SU-DHL-6 (cell line): ENCODE measurements around the gene OASL.

Experiments used
- H2AFZ ChIP-seq: fragments of 200-600 bp; sonication (generic); 2 replicates; pipeline ENCODE4 v1.6.1; 2014; ENCODE audit warnings: low read depth, mild to moderate bottlenecking, moderate library complexity, mixed read lengths, antibody characterized with exemption, low read length; ENCODE audit not compliant: severe bottlenecking
- H3F3A ChIP-seq: fragments of 200-600 bp; shearing (Covaris generic); 2 replicates; pipeline ENCODE4 v1.6.0; 2016; ENCODE audit warnings: antibody characterized with exemption, mild to moderate bottlenecking; ENCODE audit not compliant: insufficient read depth
- H3K27ac ChIP-seq: fragments of 200-600 bp; sonication (generic); 2 replicates; pipeline ENCODE4 v1.5.1; 2016; ENCODE audit warnings: low read depth, mild to moderate bottlenecking, low read length, moderate library complexity, mixed read lengths
- H3K27me3 ChIP-seq: fragments of 200-600 bp; sonication (generic), shearing (Covaris generic); 2 replicates; pipeline ENCODE4 v1.6.0; 2014; ENCODE audit warnings: mild to moderate bottlenecking, low read length
- H3K36me3 ChIP-seq: fragments of 200-600 bp; sonication (generic); 2 replicates; pipeline ENCODE4 v1.6.1; 2014; ENCODE audit warnings: mild to moderate bottlenecking, low read length, mixed read lengths
- H3K4me2 ChIP-seq: fragments of 300-600, 200-600 bp; shearing (Covaris generic), sonication (generic); 2 replicates; pipeline ENCODE4 v1.6.0; 2014; ENCODE audit warnings: low read length, low read depth, mild to moderate bottlenecking; ENCODE audit not compliant: poor library complexity, severe bottlenecking
- H3K4me3 ChIP-seq: fragments of 200-600 bp; sonication (generic); 2 replicates; pipeline ENCODE4 v1.5.1; 2014; ENCODE audit warnings: antibody characterized with exemption, low read length, mild to moderate bottlenecking, mixed read lengths; ENCODE audit not compliant: insufficient read depth, poor library complexity, severe bottlenecking
- H3K79me2 ChIP-seq: fragments of 200-600 bp; sonication (generic); 2 replicates; pipeline ENCODE4 v1.6.1; 2014; ENCODE audit warnings: mild to moderate bottlenecking, low read length, moderate library complexity; ENCODE audit not compliant: insufficient read depth
- H3K9ac ChIP-seq: fragments of 200-600 bp; sonication (generic); 2 replicates; pipeline ENCODE4 v1.7.0; 2014; ENCODE audit warnings: mild to moderate bottlenecking, low read length
- H3K9me2 ChIP-seq: fragments of 200-600 bp; sonication (generic); replicated peaks from 2 replicates; pipeline ENCODE4 v1.6.1; 2014; ENCODE audit warnings: low read length; ENCODE audit not compliant: insufficient read depth
- H3K9me3 ChIP-seq: fragments of 200-600 bp; sonication (generic); 2 replicates; pipeline ENCODE4 v1.6.1; 2014; ENCODE audit warnings: low read length, mixed read lengths; ENCODE audit not compliant: insufficient read depth
- H4K20me1 ChIP-seq: fragments of 200-600 bp; sonication (generic); 2 replicates; pipeline ENCODE4 v1.6.1; 2014; ENCODE audit warnings: low read depth, mild to moderate bottlenecking, antibody characterized with exemption, low read length, moderate library complexity, mixed read lengths
- EZH2phosphoT487 ChIP-seq: fragments of 200-600 bp; sonication (generic), shearing (Covaris generic); conservative IDR thresholded peaks from 2 replicates; pipeline ENCODE4 v1.6.1; 2018; ENCODE audit warnings: mild to moderate bottlenecking, antibody characterized with exemption, low read length, moderate library complexity, mixed read lengths
- TF ChIP-seq, protein P1 (sequence below): fragments of 200-600 bp; sonication (generic); IDR thresholded peaks from one replicate; pipeline ENCODE4 v1.5.1; 2017; ENCODE audit warnings: antibody characterized with exemption, mild to moderate bottlenecking, low read length, moderate library complexity; ENCODE audit not compliant: insufficient read depth, poor library complexity, severe bottlenecking

OASL gene

GRCh38 chr12:121005346-121005815, 33.7 kb downstream of the OASL start:
- Histone ChIP-seq H3K4me3 (no peak overlapping the region), H2AFZ (no peak overlapping the region), H3K4me2 (no peak overlapping the region), H3K9ac (no peak overlapping the region), H4K20me1 (no peaks in the 10 kb centered on the region), H3K27me3 (no peaks in the 10 kb centered on the region), H3K9me2 (no peaks in the 10 kb centered on the region), H3F3A (no peaks in the 10 kb centered on the region), H3K27ac (no peak overlapping the region), H3K36me3 (0 out of 2 replicates have a peak, but pooled peaks cover 2% of the 10 kb centered on the region), H3K79me2 (no peaks in the 10 kb centered on the region), H3K9me3 (no peaks in the 10 kb centered on the region)
- TF ChIP-seq EZH2phosphoT487 = no peak
- TF ChIP-seq, protein P1, sequence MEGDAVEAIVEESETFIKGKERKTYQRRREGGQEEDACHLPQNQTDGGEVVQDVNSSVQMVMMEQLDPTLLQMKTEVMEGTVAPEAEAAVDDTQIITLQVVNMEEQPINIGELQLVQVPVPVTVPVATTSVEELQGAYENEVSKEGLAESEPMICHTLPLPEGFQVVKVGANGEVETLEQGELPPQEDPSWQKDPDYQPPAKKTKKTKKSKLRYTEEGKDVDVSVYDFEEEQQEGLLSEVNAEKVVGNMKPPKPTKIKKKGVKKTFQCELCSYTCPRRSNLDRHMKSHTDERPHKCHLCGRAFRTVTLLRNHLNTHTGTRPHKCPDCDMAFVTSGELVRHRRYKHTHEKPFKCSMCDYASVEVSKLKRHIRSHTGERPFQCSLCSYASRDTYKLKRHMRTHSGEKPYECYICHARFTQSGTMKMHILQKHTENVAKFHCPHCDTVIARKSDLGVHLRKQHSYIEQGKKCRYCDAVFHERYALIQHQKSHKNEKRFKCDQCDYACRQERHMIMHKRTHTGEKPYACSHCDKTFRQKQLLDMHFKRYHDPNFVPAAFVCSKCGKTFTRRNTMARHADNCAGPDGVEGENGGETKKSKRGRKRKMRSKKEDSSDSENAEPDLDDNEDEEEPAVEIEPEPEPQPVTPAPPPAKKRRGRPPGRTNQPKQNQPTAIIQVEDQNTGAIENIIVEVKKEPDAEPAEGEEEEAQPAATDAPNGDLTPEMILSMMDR = peak; percentile 33

DNA sequence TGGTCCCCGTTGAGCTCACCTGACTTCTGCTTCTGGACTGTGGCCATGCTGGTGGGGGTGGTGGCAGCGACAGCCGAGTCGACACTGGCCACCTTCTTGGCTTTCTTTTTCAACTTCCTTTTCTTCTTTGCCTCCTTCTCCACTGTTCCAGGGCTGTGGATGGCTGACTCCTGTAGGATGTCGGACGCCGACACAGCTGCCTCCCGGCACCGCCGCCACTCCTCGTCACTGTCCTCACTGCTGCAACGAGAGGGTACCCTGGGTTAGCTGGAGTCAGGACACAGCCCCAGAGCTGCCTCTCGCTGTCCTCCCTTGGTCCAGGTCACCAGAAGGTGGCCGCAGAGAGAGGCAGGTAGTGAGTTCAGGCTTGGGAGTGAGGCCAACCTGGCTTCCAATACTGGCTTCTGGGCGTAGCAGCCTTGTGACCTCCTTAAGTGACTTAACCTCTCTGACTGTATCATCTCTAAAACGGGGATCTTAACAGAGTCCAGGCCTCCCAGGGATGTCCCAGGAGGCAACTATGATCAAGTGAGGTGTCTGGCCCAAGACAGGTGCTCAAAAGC, 34.7 kb downstream of the OASL start:
- Histone ChIP-seq H3K9me3 (no peaks in the 10 kb centered on the region), H3K36me3 (0 out of 2 replicates have a peak, but pooled peaks cover 2% of the 10 kb centered on the region), H4K20me1 (no peaks in the 10 kb centered on the region), H3K27ac (no peak overlapping the region), H3K79me2 (no peaks in the 10 kb centered on the region), H2AFZ (no peak overlapping the region), H3F3A (no peaks in the 10 kb centered on the region), H3K9ac (no peak overlapping the region), H3K4me2 (no peak overlapping the region), H3K27me3 (no peaks in the 10 kb centered on the region), H3K4me3 (no peak overlapping the region), H3K9me2 (no peaks in the 10 kb centered on the region)
- no peak for TF ChIP-seq EZH2phosphoT487
- TF ChIP-seq, protein P1 = no peak

DNA sequence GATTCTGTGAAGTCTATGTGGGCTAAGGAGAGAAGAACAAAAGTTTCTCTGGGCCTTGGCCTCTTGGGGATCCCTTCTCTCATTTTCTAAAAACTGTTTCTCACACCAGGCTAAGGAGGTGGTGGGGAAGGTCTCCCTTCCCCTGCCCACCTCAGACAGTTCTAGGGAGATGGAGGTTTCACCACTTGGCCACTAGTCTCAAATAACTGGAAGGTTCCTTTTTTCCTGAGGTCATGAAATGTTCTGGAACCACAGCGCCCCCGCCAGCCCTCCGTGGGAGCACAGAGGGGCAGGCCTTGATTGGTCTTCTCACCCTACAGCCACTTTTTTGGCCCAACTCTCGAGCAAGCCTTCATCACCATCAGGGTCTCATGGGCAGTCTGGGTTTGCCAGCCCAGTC, 35.4 kb downstream of the OASL start:
- Histone ChIP-seq H3K9me2 (no peaks in the 10 kb centered on the region), H3K4me3 (no peak overlapping the region), H3K27ac (no peak overlapping the region), H4K20me1 (no peaks in the 10 kb centered on the region), H3K4me2 (no peak overlapping the region), H2AFZ (no peak overlapping the region), H3K36me3 (0 out of 2 replicates have a peak, but pooled peaks cover 2% of the 10 kb centered on the region), H3F3A (no peaks in the 10 kb centered on the region), H3K9me3 (no peaks in the 10 kb centered on the region), H3K27me3 (no peaks in the 10 kb centered on the region), H3K9ac (no peak overlapping the region), H3K79me2 (no peaks in the 10 kb centered on the region)
- TF ChIP-seq, protein P1 = no peak
